SK-N-SH (cell line): ENCODE measurements around the gene TSPAN15.

Experiments
- CHD2 ChIP-seq: fragments of 150-350 bp; IDR thresholded peaks from 2 replicates; pipeline ENCODE4 v1.6.1; 2018; ENCODE audit warnings: low read length; ENCODE audit not compliant: partially characterized antibody
- ELF1 ChIP-seq: IDR thresholded peaks from 2 replicates; pipeline ENCODE4 v1.4.0; 2012
- EZH2phosphoT487 ChIP-seq: fragments of 200-600 bp; sonication (generic); IDR thresholded peaks from 2 replicates; pipeline ENCODE4 v1.6.1; 2017; ENCODE audit warnings: low read depth, mixed run types, mild to moderate bottlenecking, antibody characterized with exemption, moderate library complexity, borderline replicate concordance
- GABPA ChIP-seq: IDR thresholded peaks from 2 replicates; pipeline ENCODE4 v1.4.0; 2012; ENCODE audit warnings: low read depth, mild to moderate bottlenecking
- MXI1 ChIP-seq: IDR thresholded peaks from 2 replicates; pipeline ENCODE4 v1.6.1; 2012; ENCODE audit warnings: mild to moderate bottlenecking, low read depth, low read length, improper control_type of control experiment
- NRF1 ChIP-seq: IDR thresholded peaks from 2 replicates; pipeline ENCODE4 v1.6.1; 2012; ENCODE audit warnings: low read depth, mild to moderate bottlenecking, low read length
- POLR2AphosphoS5 ChIP-seq: IDR thresholded peaks from 2 replicates; pipeline ENCODE4 v1.6.1; 2012; ENCODE audit warnings: low read depth, low read length
- TF ChIP-seq, protein P1 (sequence below): fragments of 200-600 bp; sonication (generic); IDR thresholded peaks from 2 replicates; pipeline ENCODE4 v1.6.1; 2017; ENCODE audit warnings: antibody characterized with exemption, mild to moderate bottlenecking, moderate library complexity
- TF ChIP-seq, protein P2 (sequence below): IDR thresholded peaks from 2 replicates; pipeline ENCODE4 v1.6.1; 2012; ENCODE audit warnings: mild to moderate bottlenecking, low read depth, low read length, moderate library complexity

DNA sequence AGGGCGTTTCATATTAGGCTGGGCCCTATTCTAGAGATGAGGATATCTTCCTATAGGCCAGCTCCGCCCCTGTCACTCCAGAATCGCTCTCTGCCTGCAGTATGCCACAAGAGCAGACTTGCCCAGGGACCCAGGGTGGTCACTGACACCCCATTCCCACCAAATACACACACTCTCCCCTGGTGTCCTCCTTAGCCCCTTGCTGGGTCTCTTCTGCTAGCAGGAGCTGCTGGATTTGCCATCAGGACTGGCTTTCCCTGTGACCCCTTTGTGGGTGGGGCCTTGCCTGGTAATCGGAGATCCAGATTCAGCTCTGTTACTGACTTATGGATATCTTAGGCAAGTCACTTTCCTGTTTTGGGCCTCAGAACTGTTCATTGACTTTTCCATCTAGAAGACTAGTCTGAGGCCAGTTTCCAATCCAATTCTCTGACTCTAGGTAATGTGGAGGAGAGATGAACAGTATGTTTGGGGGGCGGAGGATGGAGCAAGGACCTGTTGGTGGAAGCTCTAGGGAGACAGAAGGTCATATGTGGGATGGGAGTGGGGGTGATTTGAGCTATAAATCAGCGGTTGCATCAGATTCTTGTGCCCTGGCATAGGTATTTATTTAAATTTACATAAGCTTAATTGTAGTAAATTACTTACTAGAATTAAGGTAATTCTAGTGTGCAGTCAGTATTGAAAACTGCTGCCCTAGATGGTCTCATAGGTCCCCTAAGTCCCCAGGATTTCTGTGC lies 1.6 kb downstream of the TSPAN15 start:
- TF ChIP-seq, protein P1, sequence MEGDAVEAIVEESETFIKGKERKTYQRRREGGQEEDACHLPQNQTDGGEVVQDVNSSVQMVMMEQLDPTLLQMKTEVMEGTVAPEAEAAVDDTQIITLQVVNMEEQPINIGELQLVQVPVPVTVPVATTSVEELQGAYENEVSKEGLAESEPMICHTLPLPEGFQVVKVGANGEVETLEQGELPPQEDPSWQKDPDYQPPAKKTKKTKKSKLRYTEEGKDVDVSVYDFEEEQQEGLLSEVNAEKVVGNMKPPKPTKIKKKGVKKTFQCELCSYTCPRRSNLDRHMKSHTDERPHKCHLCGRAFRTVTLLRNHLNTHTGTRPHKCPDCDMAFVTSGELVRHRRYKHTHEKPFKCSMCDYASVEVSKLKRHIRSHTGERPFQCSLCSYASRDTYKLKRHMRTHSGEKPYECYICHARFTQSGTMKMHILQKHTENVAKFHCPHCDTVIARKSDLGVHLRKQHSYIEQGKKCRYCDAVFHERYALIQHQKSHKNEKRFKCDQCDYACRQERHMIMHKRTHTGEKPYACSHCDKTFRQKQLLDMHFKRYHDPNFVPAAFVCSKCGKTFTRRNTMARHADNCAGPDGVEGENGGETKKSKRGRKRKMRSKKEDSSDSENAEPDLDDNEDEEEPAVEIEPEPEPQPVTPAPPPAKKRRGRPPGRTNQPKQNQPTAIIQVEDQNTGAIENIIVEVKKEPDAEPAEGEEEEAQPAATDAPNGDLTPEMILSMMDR = no peak
- TF ChIP-seq EZH2phosphoT487 (no peak), MXI1 (no peak), GABPA (no peak), NRF1 (no peak), CHD2 (no peak), POLR2AphosphoS5 (no peak), ELF1 (no peak)
- TF ChIP-seq, protein P2, sequence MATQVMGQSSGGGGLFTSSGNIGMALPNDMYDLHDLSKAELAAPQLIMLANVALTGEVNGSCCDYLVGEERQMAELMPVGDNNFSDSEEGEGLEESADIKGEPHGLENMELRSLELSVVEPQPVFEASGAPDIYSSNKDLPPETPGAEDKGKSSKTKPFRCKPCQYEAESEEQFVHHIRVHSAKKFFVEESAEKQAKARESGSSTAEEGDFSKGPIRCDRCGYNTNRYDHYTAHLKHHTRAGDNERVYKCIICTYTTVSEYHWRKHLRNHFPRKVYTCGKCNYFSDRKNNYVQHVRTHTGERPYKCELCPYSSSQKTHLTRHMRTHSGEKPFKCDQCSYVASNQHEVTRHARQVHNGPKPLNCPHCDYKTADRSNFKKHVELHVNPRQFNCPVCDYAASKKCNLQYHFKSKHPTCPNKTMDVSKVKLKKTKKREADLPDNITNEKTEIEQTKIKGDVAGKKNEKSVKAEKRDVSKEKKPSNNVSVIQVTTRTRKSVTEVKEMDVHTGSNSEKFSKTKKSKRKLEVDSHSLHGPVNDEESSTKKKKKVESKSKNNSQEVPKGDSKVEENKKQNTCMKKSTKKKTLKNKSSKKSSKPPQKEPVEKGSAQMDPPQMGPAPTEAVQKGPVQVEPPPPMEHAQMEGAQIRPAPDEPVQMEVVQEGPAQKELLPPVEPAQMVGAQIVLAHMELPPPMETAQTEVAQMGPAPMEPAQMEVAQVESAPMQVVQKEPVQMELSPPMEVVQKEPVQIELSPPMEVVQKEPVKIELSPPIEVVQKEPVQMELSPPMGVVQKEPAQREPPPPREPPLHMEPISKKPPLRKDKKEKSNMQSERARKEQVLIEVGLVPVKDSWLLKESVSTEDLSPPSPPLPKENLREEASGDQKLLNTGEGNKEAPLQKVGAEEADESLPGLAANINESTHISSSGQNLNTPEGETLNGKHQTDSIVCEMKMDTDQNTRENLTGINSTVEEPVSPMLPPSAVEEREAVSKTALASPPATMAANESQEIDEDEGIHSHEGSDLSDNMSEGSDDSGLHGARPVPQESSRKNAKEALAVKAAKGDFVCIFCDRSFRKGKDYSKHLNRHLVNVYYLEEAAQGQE = no peak
